ENCODE data around the gene OOSP3.

GRCh38 chr11:59938132-59938531 lies 59.5 kb downstream of the OOSP3 start, which contains the start of gene OOSP1:
- TF ChIP-seq CTCF (IDR thresholded peaks at IDR 0.05) (no peak), EP300 (IDR thresholded peaks at IDR 0.05) (no peak)

All from tibial nerve (tissue), 4 donors.